ENCODE data around the gene ADGRL2.

Gene ADGRL2

DNA sequence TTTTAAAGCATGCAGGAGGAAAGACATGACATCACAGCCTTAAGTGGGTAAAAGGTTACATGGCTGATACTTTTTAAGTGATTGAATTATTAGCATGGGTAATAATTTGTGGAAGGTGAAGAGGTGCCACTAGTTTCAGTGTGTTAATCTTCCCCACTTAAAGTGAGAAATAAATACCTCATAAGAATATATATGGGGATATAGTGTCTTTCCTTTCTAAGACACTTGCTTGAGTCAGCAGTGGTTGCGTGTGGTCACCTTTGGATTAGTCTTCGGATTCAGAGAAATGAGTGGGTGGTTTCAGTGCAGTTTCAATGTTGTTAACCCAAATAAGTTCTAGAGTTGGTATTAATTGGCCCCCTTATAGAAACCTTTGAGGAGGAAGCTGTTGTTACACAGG is 94.1 kb downstream of the ADGRL2 start:
- H3K4me3 Mint-ChIP-seq = no peak overlapping the region
- H3K4me1 Mint-ChIP-seq = no peaks in the 10 kb centered on the region
- no peak overlapping the region for H3K27ac Mint-ChIP-seq
- H3K9me3 Mint-ChIP-seq = no peaks in the 10 kb centered on the region
- H3K27me3 Mint-ChIP-seq = no peaks in the 10 kb centered on the region
- no peak for ATAC-seq
- H3K36me3 Mint-ChIP-seq = no peaks in the 10 kb centered on the region

DNA sequence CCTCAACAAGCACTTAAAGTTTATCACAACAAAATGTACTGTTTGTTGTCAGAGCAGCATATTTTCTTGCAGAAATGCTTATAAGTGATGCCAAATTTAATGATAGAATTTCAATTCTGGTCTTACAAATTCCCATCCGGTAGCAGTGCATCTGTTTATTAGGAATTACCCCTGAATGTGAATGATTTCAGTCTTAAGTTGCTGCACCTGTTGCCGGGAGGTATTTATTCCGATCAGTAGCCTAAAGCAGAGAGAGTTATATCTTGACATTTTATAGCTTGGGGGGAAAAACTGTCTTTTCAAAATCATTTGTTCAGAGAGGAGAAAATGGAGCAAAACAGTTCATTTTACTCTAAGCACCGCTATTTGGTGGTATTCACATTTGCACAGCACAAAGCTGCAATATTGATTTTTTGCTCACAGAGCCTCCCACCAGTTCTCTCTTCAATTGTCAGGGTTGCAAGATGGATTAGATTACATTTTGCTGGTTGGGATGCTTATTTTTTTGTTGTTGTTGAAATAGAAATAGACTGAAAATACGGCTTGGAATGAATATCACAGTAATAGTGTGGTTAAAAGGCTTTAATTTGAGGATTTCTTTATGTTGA is 98.6 kb downstream of the ADGRL2 start:
- H3K9me3 Mint-ChIP-seq = no peaks in the 10 kb centered on the region
- H3K36me3 Mint-ChIP-seq = no peaks in the 10 kb centered on the region
- no peak overlapping the region for H3K4me3 Mint-ChIP-seq
- no peaks in the 10 kb centered on the region for H3K4me1 Mint-ChIP-seq
- H3K27me3 Mint-ChIP-seq = no peaks in the 10 kb centered on the region
- no peak for ATAC-seq
- no peak overlapping the region for H3K27ac Mint-ChIP-seq

- Mint-ChIP-seq H3K36me3 (no peaks in the 10 kb centered on the region), H3K4me3 (no peak overlapping the region), H3K9me3 (no peaks in the 10 kb centered on the region), H3K27me3 (no peaks in the 10 kb centered on the region), H3K27ac (no peak overlapping the region), H3K4me1 (no peaks in the 10 kb centered on the region)
- ATAC-seq = no peak
Measured at GRCh38 chr1:81907575-81907974, 106.8 kb downstream of the ADGRL2 start.

GRCh38 chr1:81912383-81912782 is 111.6 kb downstream of the ADGRL2 start:
- Mint-ChIP-seq H3K4me1 (no peaks in the 10 kb centered on the region), H3K27me3 (no peaks in the 10 kb centered on the region), H3K4me3 (no peak overlapping the region), H3K9me3 (no peaks in the 10 kb centered on the region), H3K27ac (no peak overlapping the region), H3K36me3 (no peaks in the 10 kb centered on the region)
- no peak for ATAC-seq

GRCh38 chr1:81915937-81916336 is 115.2 kb downstream of the ADGRL2 start:
- H3K9me3 Mint-ChIP-seq = no peaks in the 10 kb centered on the region
- no peaks in the 10 kb centered on the region for H3K36me3 Mint-ChIP-seq
- H3K4me3 Mint-ChIP-seq = no peak overlapping the region
- no peaks in the 10 kb centered on the region for H3K4me1 Mint-ChIP-seq
- ATAC-seq = no peak
- no peak overlapping the region for H3K27ac Mint-ChIP-seq
- no peaks in the 10 kb centered on the region for H3K27me3 Mint-ChIP-seq

GRCh38 chr1:81920245-81920740 is 119.6 kb downstream of the ADGRL2 start:
- H3K27me3 Mint-ChIP-seq = no peaks in the 10 kb centered on the region
- H3K27ac Mint-ChIP-seq = no peak overlapping the region
- no peaks in the 10 kb centered on the region for H3K4me1 Mint-ChIP-seq
- no peak overlapping the region for H3K4me3 Mint-ChIP-seq
- no peaks in the 10 kb centered on the region for H3K36me3 Mint-ChIP-seq
- H3K9me3 Mint-ChIP-seq = no peaks in the 10 kb centered on the region
- no peak for ATAC-seq

DNA sequence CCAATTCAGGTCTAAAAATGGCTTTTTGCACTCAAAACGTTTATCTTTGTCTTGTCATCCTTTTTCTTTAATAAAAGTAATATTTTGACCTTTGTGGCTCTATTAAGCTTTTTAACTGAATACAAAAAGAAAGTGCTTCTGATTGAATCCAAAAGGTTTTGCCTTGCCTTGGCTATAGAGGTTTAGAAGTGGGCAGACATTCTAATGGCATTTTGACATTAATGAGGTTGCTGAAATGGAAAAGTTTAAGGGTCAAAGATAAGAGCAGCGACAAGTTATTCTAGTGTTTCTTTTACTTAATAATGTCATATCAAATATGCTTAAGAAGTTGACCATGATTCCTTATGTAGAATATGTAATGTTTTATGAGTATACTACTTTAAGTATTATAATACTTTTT is 120.2 kb downstream of the ADGRL2 start:
- ATAC-seq = no peak
- Mint-ChIP-seq H3K9me3 (no peaks in the 10 kb centered on the region), H3K36me3 (no peaks in the 10 kb centered on the region), H3K4me3 (no peak overlapping the region), H3K4me1 (no peaks in the 10 kb centered on the region), H3K27ac (no peak overlapping the region), H3K27me3 (no peaks in the 10 kb centered on the region)

DNA sequence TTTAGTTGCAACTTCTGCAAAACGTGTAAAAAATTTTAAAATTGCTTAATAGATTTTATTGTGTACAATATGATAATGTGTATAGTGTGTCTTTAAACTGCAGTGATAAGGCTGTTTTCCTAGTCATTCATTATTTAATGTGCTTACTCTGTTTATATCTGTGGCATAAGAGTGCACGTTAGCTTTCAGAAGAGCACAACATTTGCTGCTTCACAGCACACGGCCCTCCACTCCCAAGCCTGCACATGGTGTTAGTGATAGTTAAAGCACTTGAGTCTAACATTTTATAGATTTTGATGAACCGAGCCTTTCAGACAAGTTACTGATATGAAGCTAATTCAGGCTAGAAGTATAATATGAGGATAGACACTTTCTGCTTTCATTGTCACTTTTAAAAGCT is 120.6 kb downstream of the ADGRL2 start:
- Mint-ChIP-seq H3K27me3 (no peaks in the 10 kb centered on the region), H3K9me3 (no peaks in the 10 kb centered on the region), H3K27ac (no peak overlapping the region), H3K4me1 (no peaks in the 10 kb centered on the region), H3K36me3 (no peaks in the 10 kb centered on the region), H3K4me3 (no peak overlapping the region)
- ATAC-seq = no peak

DNA sequence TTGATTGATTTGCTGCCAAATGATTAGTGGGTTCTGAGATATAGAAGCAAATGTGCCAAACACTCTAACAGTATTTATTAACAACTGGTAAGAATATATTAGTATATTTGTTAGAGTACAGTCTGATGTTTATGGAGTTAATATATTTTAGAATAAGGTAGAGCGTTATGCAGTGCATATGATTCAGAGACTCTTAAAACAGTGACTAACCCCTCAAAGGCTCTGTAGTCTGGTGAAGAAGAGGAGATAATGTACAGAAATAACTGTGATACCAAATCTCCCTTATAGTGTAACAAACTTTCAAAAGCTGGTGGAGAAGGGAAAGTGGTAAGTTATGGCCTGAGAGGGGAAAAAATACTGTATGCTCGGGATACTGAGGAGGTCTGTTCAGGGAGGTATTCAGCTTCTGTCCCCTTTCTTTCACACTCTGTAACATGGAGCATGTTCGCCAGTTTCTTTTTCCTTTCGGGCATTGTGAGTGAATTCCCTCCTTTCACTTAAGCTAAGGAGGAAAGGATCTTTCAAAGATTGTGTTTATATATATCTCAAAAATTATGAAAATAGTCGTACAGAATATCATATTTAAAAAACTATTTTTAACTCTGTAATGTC is 121.2 kb downstream of the ADGRL2 start:
- Mint-ChIP-seq H3K9me3 (no peaks in the 10 kb centered on the region), H3K27ac (no peak overlapping the region), H3K4me1 (no peaks in the 10 kb centered on the region), H3K27me3 (no peaks in the 10 kb centered on the region), H3K4me3 (no peak overlapping the region), H3K36me3 (no peaks in the 10 kb centered on the region)
- no peak for ATAC-seq

- no peaks in the 10 kb centered on the region for H3K4me1 Mint-ChIP-seq
- H3K9me3 Mint-ChIP-seq = no peaks in the 10 kb centered on the region
- H3K4me3 Mint-ChIP-seq = no peak overlapping the region
- H3K36me3 Mint-ChIP-seq = no peaks in the 10 kb centered on the region
- no peak for ATAC-seq
- no peaks in the 10 kb centered on the region for H3K27me3 Mint-ChIP-seq
- no peak overlapping the region for H3K27ac Mint-ChIP-seq
Measured at GRCh38 chr1:81922955-81923354, 122.2 kb downstream of the ADGRL2 start.

GRCh38 chr1:81929106-81929505 is 128.4 kb downstream of the ADGRL2 start:
- Mint-ChIP-seq H3K27me3 (no peaks in the 10 kb centered on the region), H3K4me3 (no peak overlapping the region), H3K9me3 (no peaks in the 10 kb centered on the region), H3K36me3 (no peaks in the 10 kb centered on the region), H3K4me1 (no peaks in the 10 kb centered on the region), H3K27ac (no peak overlapping the region)
- ATAC-seq = no peak

DNA sequence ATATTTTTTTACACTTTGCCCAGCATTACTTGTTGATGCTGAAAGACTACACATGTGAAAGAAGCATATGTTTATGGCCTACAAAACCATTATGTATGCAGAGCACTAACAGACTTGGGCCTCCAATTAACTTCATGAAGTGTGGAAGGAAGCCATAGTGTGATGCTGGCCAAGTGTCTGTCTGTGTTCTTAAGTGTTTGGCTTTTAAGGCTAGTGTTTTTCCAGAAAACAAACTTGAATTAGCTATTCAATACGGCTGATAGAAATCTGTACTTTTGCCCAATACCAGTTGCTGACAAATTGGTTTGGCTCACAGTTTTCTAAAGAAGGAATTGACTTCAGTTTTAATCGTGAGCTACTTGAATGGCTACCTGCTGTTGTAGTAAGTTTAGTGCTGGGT is 136.1 kb downstream of the ADGRL2 start:
- no peaks in the 10 kb centered on the region for H3K4me1 Mint-ChIP-seq
- no peaks in the 10 kb centered on the region for H3K9me3 Mint-ChIP-seq
- no peaks in the 10 kb centered on the region for H3K27me3 Mint-ChIP-seq
- ATAC-seq = no peak
- H3K4me3 Mint-ChIP-seq = no peak overlapping the region
- no peak overlapping the region for H3K27ac Mint-ChIP-seq
- H3K36me3 Mint-ChIP-seq = no peaks in the 10 kb centered on the region

DNA sequence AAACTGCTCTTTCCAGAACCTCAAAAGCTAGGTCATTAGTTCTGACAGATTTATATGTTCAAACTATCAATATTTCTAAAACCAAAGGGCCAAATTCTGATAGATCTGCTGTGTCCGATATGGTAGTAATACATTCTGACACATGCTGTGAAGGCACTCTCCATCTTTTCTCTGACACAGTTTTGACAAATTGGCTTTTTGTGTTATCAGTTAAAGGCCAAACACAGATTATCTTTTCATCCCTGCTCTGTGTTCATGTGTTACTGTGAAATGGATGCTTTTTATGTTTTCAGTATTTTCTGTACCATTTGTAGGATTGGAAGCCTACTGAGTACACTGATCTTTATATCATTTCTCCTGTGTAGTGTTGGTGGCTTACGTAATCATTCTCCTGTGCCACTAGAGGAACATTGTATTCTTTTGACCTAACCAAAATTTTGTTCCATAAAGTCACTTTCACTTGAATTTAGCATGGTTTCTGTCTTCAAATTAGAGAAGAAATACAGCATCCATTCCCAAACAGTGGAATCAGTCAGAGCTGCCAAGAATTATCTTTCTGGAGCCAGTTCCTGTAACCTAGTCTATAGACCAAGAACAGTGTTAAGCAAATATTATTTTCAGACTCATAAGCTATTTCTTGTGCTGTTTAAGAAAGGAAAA is 137.2 kb downstream of the ADGRL2 start:
- H3K4me3 Mint-ChIP-seq = no peak overlapping the region

GRCh38 chr1:81948495-81948894 is 147.8 kb downstream of the ADGRL2 start:
- Mint-ChIP-seq H3K9me3 (no peaks in the 10 kb centered on the region), H3K4me1 (no peaks in the 10 kb centered on the region), H3K4me3 (no peak overlapping the region), H3K27me3 (no peaks in the 10 kb centered on the region), H3K27ac (no peak overlapping the region), H3K36me3 (no peaks in the 10 kb centered on the region)
- no peak for ATAC-seq

More for the DNA sequence above, 137.2 kb downstream of the ADGRL2 start:
- Mint-ChIP-seq H3K9me3 (no peaks in the 10 kb centered on the region), H3K27me3 (no peaks in the 10 kb centered on the region), H3K4me1 (no peaks in the 10 kb centered on the region), H3K27ac (no peak overlapping the region), H3K36me3 (no peaks in the 10 kb centered on the region)
- no peak for ATAC-seq

DNA sequence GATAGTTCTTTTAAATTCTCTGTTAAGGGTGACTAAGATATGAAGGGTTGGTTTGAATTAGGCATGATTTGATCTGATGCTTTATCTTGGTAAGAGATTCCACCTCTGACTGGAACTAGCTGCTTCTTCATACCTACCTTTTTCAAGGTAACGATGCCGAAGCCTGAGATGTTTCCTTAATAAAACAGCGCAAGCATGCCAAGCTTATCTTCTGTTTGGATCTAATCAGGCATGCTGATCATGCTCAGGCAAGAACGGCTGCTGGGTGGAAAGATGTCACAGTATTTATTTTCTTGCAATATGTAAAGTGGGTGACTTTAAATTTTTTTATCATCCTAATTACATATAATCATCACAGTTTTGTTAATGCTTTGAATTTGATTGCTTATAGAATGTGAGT is 148.7 kb downstream of the ADGRL2 start:
- Mint-ChIP-seq H3K27ac (no peak overlapping the region), H3K36me3 (no peaks in the 10 kb centered on the region), H3K9me3 (no peaks in the 10 kb centered on the region), H3K4me1 (no peaks in the 10 kb centered on the region), H3K4me3 (no peak overlapping the region), H3K27me3 (no peaks in the 10 kb centered on the region)
- no peak for ATAC-seq

GRCh38 chr1:81950037-81950436 is 149.3 kb downstream of the ADGRL2 start:
- H3K9me3 Mint-ChIP-seq = no peaks in the 10 kb centered on the region

More at GRCh38 chr1:81950037-81950436, 149.3 kb downstream of the ADGRL2 start:
- Mint-ChIP-seq H3K4me1 (no peaks in the 10 kb centered on the region), H3K27me3 (no peaks in the 10 kb centered on the region), H3K4me3 (no peak overlapping the region), H3K27ac (no peak overlapping the region), H3K36me3 (no peaks in the 10 kb centered on the region)
- ATAC-seq = no peak
